Panc1 (cell line): ENCODE results near the gene HNRNPLL. TPM values are rescaled to one million over a fixed set of nuclear protein-coding genes. Genes with fewer than 3 reads are reported as not detected.
"Not testable (repeated sequence)": the region's sequence is repeated elsewhere in the genome, so short reads cannot be mapped to it uniquely, and the experiment has no call there.

ENCODE experiments used
- ATAC-seq: fragments of 200-7000 bp; cut with Tn5 transposase; 2 replicates; pipeline ENCODE4 v1.9.1; 2020; ENCODE audit warnings: mild to moderate bottlenecking, moderate library complexity
- BruUV-seq: library from RNA; stranded (reverse); fragments of 400-500 nt; replicated peaks from 2 replicates; lab custom pipeline; 2021; lab: Mats Ljungman, UMichigan
- CTCF ChIA-PET: fragments of 300-600 bp; sonication (Branson Sonifier 250); formaldehyde crosslinking; loops from one replicate; lab custom pipeline; 2022; ENCODE audit warnings: antibody characterized with exemption; lab: Charles Lee
- POLR2A ChIA-PET: fragments of 300-600 bp; sonication (Branson Sonifier 250); formaldehyde crosslinking; loops from one replicate; lab custom pipeline; 2022; ENCODE audit warnings: antibody characterized with exemption; lab: Charles Lee
- DNase-seq: peaks from one replicate; pipeline ENCODE4 v3.0.0-alpha.2; 2010; ENCODE audit warnings: low read depth, low spot score
- H3K27ac ChIP-seq: 2 replicates; pipeline ENCODE4 v1.5.1; 2011; ENCODE audit warnings: mild to moderate bottlenecking, low read length, inconsistent platforms
- H3K27me3 ChIP-seq: fragments of 200-500 bp; sonication (Bioruptor generic); 2 replicates; pipeline ENCODE4 v1.6.0; 2014; ENCODE audit warnings: low read length, inconsistent platforms; ENCODE audit not compliant: control insufficient read depth, insufficient read depth
- H3K36me3 ChIP-seq: fragments of 200-500 bp; sonication (Bioruptor generic); 2 replicates; pipeline ENCODE4 v1.5.1; 2014; ENCODE audit warnings: inconsistent platforms, mild to moderate bottlenecking, low read length, moderate library complexity; ENCODE audit not compliant: control insufficient read depth, insufficient read depth
- H3K4me1 ChIP-seq: 2 replicates; pipeline ENCODE4 v1.5.1; 2011; ENCODE audit warnings: inconsistent platforms, mild to moderate bottlenecking, low read length, moderate library complexity; ENCODE audit not compliant: control insufficient read depth, insufficient read depth
- H3K4me3 ChIP-seq, 2 experiments: 2 replicates each; pipeline ENCODE4 v1.5.1; 2011 to 2012; ENCODE audit warnings: low read depth in 2 of 2, low read length in 2 of 2, mild to moderate bottlenecking in 2 of 2, inconsistent platforms in 1 of 2, moderate library complexity in 1 of 2
- H3K9me3 ChIP-seq: fragments of 200-500 bp; sonication (Bioruptor generic); 2 replicates; pipeline ENCODE4 v1.5.1; 2014; ENCODE audit warnings: low read depth, mild to moderate bottlenecking, inconsistent platforms, low read length, moderate library complexity; ENCODE audit not compliant: control insufficient read depth, insufficient read depth
- CTCF ChIP-seq: fragments of 450-650 bp; IDR thresholded peaks from 2 replicates; pipeline ENCODE4 v1.5.1; 2017; ENCODE audit warnings: mild to moderate bottlenecking
- POLR2AphosphoS5 ChIP-seq: IDR thresholded peaks from 2 replicates; pipeline ENCODE4 v1.6.1; 2012; ENCODE audit warnings: mild to moderate bottlenecking, low read depth, low read length, moderate library complexity
- REST ChIP-seq, 2 experiments: IDR thresholded peaks; 2 replicates each; pipeline ENCODE4 v1.6.1; 2011 to 2012; ENCODE audit warnings: low read depth in 2 of 2, control low read depth in 1 of 2, low read length in 1 of 2, mild to moderate bottlenecking in 1 of 2, moderate library complexity in 1 of 2; ENCODE audit not compliant: insufficient read depth in 1 of 2
- SIN3A ChIP-seq: IDR thresholded peaks from 2 replicates; pipeline ENCODE4 v1.6.1; 2012; ENCODE audit warnings: low read depth, mild to moderate bottlenecking, low read length, moderate library complexity, borderline replicate concordance; ENCODE audit not compliant: insufficient read depth
- TCF7L2 ChIP-seq: IDR thresholded peaks from 2 replicates; pipeline ENCODE4 v1.6.1; 2011; ENCODE audit warnings: mild to moderate bottlenecking, low read depth, low read length, inconsistent platforms
- in situ Hi-C: cut with HindIII; loops from 2 replicates; pipeline ENCODE4 v1.10.0; 2016; ENCODE audit warnings: low sequenced_read_pairs, low pct_unique_long_range_greater_than_20kb
- intact Hi-C: fragments of 100-400 bp; cut with micrococcal nuclease; formaldehyde crosslinking; loops from one replicate; pipeline ENCODE4 v1.10.0; 2022; ENCODE audit not compliant: unreplicated experiment
- total RNA-seq: library from RNA; stranded (reverse); gene quantifications from one replicate; pipeline ENCODE4 v1.2.1, GENCODE V29; 2021; ENCODE audit not compliant: unreplicated experiment

The HNRNPLL gene
- total RNA-seq, 1 experiment from 2014 or later: 69.8 TPM

- in situ Hi-C loops (no loop called here), intact Hi-C loops (no loop called here)
- Histone ChIP-seq H3K27me3 (no peaks in the 10 kb centered on the region), H3K27ac (no peak overlapping the region), H3K4me3 (no peak overlapping the region), H3K36me3 (no peaks in the 10 kb centered on the region), H3K9me3 (no peaks in the 10 kb centered on the region), H3K4me1 (peaks cover 20% of the 10 kb centered on the region; the same call in 1 of the 2 replicates)
- BruUV-seq: no TSS peak
- DNase-seq (no peak), ATAC-seq (no peak)
- ChIA-PET POLR2A (no interaction called here), CTCF (no interaction called here)
- no peak for TF ChIP-seq POLR2AphosphoS5
- no peak for TF ChIP-seq SIN3A
- TF ChIP-seq CTCF: no peak
- no peak for TF ChIP-seq TCF7L2
- TF ChIP-seq REST (IDR thresholded peaks at IDR 0.05; ENCODE audit: insufficient read depth in 1 of 2, low read depth in 2 of 2, low read length in 1 of 2): no peak
Measured at GRCh38 chr2:38648107-38648761, 45.5 kb upstream of the HNRNPLL start.

GRCh38 chr2:38643683-38644511 is 41.2 kb upstream of the HNRNPLL start:
- in situ Hi-C loops, H3K27me3 ChIP-seq, intact Hi-C loops, POLR2A ChIA-PET, CTCF ChIA-PET, H3K27ac ChIP-seq, BruUV-seq, H3K9me3 ChIP-seq, H3K4me1 ChIP-seq, H3K4me3 ChIP-seq, ATAC-seq, H3K36me3 ChIP-seq, DNase-seq: not testable (repeated sequence)
